Nephron progenitor cell (in vitro differentiated cells): ENCODE measurements around the gene TSPAN32.

ENCODE experiments used
- DNase-seq: peaks from one replicate; pipeline ENCODE4 v3.0.0; 2021
- H3K27ac Mint-ChIP-seq: 2 replicates; pipeline ENCODE4 v1.8.0; 2021; ENCODE audit warnings: mild to moderate bottlenecking, moderate library complexity, mixed read lengths
- H3K27me3 Mint-ChIP-seq: 2 replicates; pipeline ENCODE4 v1.8.0; 2021; ENCODE audit warnings: mild to moderate bottlenecking, low read depth, mixed read lengths; ENCODE audit not compliant: poor library complexity
- H3K36me3 Mint-ChIP-seq: 2 replicates; pipeline ENCODE4 v1.8.0; 2021; ENCODE audit warnings: low read depth, mixed read lengths
- H3K4me1 Mint-ChIP-seq: 2 replicates; pipeline ENCODE4 v1.8.0; 2021; ENCODE audit warnings: mixed read lengths
- H3K4me3 Mint-ChIP-seq: 2 replicates; pipeline ENCODE4 v1.8.0; 2021; ENCODE audit warnings: mild to moderate bottlenecking, moderate library complexity, mixed read lengths
- H3K9me3 Mint-ChIP-seq: 2 replicates; pipeline ENCODE4 v1.8.0; 2021; ENCODE audit warnings: mild to moderate bottlenecking, moderate library complexity, mixed read lengths
- CTCF ChIP-seq: fragments of 200-600 bp; sonication (generic); IDR thresholded peaks from 2 replicates; pipeline ENCODE4 v1.5.0; 2021; ENCODE audit warnings: antibody characterized with exemption

The TSPAN32 gene

GRCh38 chr11:2318707-2319106 lies 16.9 kb downstream of the TSPAN32 start:
- Mint-ChIP-seq H3K4me3 (no peak overlapping the region), H3K27ac (no peak overlapping the region), H3K27me3 (peaks cover 12% of the 10 kb centered on the region), H3K36me3 (peaks cover 6% of the 10 kb centered on the region), H3K4me1 (peaks cover 5% of the 10 kb centered on the region), H3K9me3 (peaks cover 25% of the 10 kb centered on the region)
- DNase-seq: no peak
- no peak for TF ChIP-seq CTCF

- H3K36me3 Mint-ChIP-seq: peaks cover 6% of the 10 kb centered on the region
- H3K9me3 Mint-ChIP-seq: peaks cover 25% of the 10 kb centered on the region
- no peak for TF ChIP-seq CTCF
- no peak for DNase-seq
- peaks cover under 1% of the 10 kb centered on the region for H3K4me1 Mint-ChIP-seq
- H3K27ac Mint-ChIP-seq: peak overlapping the region; percentile 22
- H3K4me3 Mint-ChIP-seq: no peak overlapping the region
- H3K27me3 Mint-ChIP-seq: peaks cover 12% of the 10 kb centered on the region
These were observed 18.1 kb downstream of the TSPAN32 start for GRCh38 chr11:2319791-2320472.

GRCh38 chr11:2320568-2321310 lies 18.9 kb downstream of the TSPAN32 start:
- Mint-ChIP-seq H3K27ac (no peak overlapping the region), H3K9me3 (peaks cover 30% of the 10 kb centered on the region), H3K4me3 (no peak overlapping the region), H3K36me3 (peaks cover 6% of the 10 kb centered on the region), H3K4me1 (no peaks in the 10 kb centered on the region), H3K27me3 (peaks cover 18% of the 10 kb centered on the region)
- TF ChIP-seq CTCF: no peak
- DNase-seq: no peak

DNA sequence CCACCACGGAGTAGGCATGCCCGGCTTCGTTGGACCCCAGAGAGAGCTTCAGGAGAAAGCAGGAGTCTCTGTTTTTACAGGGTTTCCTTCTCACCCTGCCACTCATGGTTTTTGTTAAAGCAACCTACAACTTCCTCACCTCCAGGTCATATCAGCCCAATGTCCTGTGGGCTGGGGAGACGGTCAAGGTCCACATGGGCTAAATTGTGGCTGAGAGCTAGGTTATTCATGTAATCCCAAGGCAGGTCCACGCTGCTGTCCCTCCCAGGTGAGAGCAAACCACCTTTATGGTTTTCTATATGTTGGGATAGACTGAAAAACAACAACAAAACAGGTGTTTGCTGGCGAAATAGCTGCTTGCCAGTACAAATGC lies 19.5 kb downstream of the TSPAN32 start:
- Mint-ChIP-seq H3K4me3 (no peak overlapping the region), H3K27ac (no peak overlapping the region), H3K9me3 (peaks cover 31% of the 10 kb centered on the region), H3K27me3 (peaks cover 20% of the 10 kb centered on the region), H3K4me1 (no peaks in the 10 kb centered on the region), H3K36me3 (peaks cover 6% of the 10 kb centered on the region)
- TF ChIP-seq CTCF: no peak
- DNase-seq: no peak

GRCh38 chr11:2325123-2325522 lies 23.3 kb downstream of the TSPAN32 start:
- Mint-ChIP-seq H3K4me1 (no peaks in the 10 kb centered on the region), H3K36me3 (peaks cover 6% of the 10 kb centered on the region), H3K27ac (no peak overlapping the region), H3K4me3 (no peak overlapping the region), H3K27me3 (peaks cover 33% of the 10 kb centered on the region), H3K9me3 (peaks cover 38% of the 10 kb centered on the region)
- no peak for DNase-seq
- TF ChIP-seq CTCF: no peak
